ENCODE data around the gene KDM4B. TPM values are rescaled to one million over a fixed set of nuclear protein-coding genes. Genes with fewer than 3 reads are reported as not detected.
"Not testable (repeated sequence)": the region's sequence is repeated elsewhere in the genome, so short reads cannot be mapped to it uniquely, and the experiment has no call there.

KDM4B gene
- total RNA-seq, 2 donors from 2014 or later = 21.0 to 44.8 TPM

DNA sequence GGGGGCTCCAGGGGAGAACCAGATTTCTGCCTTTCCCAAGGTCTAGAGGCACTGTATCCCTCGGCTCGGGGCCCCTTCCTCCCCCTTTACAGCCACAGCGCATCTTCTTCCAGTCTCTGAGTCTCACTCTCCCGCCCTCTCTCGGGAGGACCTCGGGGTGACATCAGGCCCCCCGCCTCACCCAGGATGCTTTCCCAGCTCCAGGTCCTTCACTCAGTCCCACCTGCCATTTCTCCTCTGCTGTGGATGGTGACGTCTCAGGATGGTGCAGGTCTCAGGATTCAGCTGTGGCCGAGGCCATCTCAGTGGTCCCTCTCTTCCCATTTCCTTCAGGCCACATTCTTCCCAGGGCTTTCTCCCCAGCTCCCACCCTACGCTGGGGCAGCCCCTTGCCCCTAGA is 13.6 kb upstream of the KDM4B start:
- H3K9me3 Mint-ChIP-seq = no peaks in the 10 kb centered on the region
- no peak for DNase-seq (ENCODE audit: low spot score in 2 of 2)
- ATAC-seq = no peak
- H3K27ac Mint-ChIP-seq = peak overlapping the region in 1 of 2 donors; percentile 94
- H3K36me3 Mint-ChIP-seq = peaks cover 29 to 47% of the 10 kb centered on the region in 2 donors

DNA sequence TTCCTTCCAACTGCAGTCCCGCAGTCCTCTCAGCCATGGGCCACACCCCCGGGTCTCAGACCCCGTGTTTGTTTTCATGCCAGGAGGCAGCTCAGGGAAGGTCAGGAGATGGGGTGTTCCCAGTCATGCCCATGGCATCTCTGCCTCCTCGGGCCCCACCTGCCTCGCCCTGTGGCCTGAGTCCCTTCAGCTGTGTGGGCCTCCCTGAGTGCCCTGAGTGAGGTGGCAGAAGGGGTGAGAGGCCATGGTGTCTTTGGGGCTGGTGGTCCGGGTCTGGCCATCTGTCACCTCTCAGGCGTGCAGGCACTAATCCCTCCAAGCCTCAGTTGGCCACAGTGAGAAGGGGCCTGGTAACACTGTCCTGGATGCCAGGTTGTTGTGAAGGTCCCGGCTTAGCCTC is 10.9 kb upstream of the KDM4B start:
- ATAC-seq (no peak), DNase-seq (ENCODE audit: low spot score in 2 of 2) (no peak)
- H3K27ac Mint-ChIP-seq = no peak overlapping the region
- H3K36me3 Mint-ChIP-seq = peaks cover 29 to 38% of the 10 kb centered on the region in 2 donors
- no peaks in the 10 kb centered on the region for H3K9me3 Mint-ChIP-seq

DNA sequence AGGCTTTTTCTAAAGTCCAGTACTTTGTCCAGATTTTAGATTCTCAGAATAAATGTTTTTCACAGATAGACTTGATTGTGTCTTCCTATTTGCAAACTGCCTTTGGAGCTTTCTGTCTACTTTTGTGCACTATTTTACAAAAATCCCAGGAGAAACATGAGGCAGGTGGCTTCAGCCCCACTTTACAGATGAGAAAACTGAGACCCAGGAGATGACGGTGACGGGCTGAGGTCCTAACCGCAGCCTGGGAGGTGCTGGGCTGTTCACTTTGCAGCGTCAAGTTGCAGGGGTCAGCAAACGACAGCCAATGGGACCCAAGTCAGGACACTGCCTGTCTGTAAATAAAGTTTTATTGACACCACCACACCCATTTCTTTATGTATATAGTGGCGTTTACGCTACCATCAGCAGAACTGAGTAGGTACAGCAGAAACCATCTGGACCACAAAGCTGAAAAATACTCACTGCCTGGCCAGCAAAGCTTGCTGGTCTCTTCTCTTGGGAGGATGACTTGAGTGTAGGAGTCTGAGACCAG is 6.8 kb upstream of the KDM4B start:
- Mint-ChIP-seq H3K9me3 (no peaks in the 10 kb centered on the region), H3K27ac (no peak overlapping the region), H3K36me3 (peaks cover 13% of the 10 kb centered on the region in 2 donors)
- ATAC-seq (no peak), DNase-seq (ENCODE audit: low spot score in 2 of 2) (no peak)

DNA sequence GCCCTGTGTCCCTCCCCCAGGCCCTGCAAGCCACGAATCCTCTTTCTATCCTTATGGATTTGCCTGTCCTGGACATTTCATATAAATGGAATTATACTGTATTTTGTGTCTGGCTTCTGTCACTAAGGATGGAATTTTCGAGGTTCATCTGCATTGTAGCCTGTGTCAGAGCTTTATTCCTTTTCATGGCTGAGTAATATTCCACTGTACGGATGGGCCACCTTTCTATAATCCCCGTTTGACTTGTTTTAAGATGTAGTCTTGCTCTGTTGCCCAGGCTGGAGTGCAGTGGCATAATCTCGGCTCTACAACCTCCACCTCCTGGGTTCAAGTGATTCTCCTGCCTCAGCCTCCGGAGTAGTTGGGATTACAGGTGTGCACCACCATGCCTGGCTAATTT is 3.9 kb upstream of the KDM4B start:
- Mint-ChIP-seq H3K9me3 (no peaks in the 10 kb centered on the region), H3K36me3 (peaks cover 4 to 18% of the 10 kb centered on the region in 2 donors), H3K27ac (peak overlapping the region in 1 of 2 donors; percentile 44)
- DNase-seq (ENCODE audit: low spot score in 2 of 2) (no peak), ATAC-seq (no peak)

DNA sequence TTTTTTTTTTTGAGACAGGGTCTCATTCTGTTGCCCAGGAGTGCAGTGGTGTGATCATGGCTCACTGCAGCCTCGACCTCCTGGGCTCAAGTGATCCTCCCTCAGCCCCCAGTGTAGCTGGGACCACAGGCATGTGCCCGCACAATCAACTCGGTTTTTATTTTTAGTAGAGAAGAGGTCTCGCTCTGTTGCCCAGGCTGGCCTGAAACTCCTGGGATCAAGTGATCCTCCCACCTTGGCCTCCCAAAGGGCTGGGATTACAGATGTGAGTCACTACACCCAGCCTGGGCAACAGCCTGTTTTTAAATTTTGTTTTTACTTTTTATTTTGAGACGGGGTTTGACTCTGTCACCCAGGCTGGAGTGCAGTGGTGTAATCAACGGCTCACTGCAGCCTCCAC is 2.3 kb upstream of the KDM4B start:
- H3K9me3 Mint-ChIP-seq = no peaks in the 10 kb centered on the region
- no peak for ATAC-seq
- H3K36me3 Mint-ChIP-seq = peaks cover 0 to 20% of the 10 kb centered on the region in 2 donors
- no peak for DNase-seq (ENCODE audit: low spot score in 2 of 2)
- peak overlapping the region; percentile 59 to 74 for H3K27ac Mint-ChIP-seq

DNA sequence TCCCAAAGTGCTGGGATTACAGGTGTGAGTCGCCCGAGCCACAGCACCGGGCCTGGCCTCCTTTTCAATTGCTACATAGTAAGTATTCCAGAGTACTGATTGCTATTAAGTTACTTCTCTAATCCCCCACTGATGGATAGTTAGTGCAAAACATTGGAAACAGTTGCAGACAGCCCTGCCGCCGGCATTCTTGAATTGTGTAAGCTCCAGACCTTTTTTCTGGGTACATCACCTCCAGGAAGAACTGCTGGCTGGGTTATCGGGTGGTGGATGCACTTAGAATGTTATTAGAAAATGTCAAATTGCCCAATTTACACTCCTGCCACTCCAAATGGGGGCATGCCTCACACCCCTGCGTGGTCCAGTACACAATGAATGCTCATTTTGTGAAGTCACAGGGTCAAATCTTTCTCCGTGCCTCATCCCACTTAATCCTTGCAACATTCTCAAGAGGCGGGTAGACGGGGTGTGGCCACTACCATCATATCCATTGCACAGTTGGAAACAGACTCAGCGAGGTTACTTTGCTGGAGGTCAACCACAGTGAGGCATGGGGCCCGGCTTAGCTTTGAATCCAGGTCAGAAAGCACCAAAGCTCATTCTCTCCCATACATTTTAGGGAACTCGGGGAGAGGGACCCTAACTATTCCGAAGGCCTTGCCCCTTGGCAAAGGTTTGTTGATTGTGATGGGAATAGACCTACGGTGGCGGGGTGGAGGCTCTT is 1.0 kb upstream of the KDM4B start:
- no peak for ATAC-seq
- H3K9me3 Mint-ChIP-seq = no peaks in the 10 kb centered on the region
- H3K27ac Mint-ChIP-seq = peak overlapping the region; percentile 61 to 94
- H3K36me3 Mint-ChIP-seq = peaks cover 0 to 13% of the 10 kb centered on the region in 2 donors
- DNase-seq (ENCODE audit: low spot score in 2 of 2) = no peak

DNA sequence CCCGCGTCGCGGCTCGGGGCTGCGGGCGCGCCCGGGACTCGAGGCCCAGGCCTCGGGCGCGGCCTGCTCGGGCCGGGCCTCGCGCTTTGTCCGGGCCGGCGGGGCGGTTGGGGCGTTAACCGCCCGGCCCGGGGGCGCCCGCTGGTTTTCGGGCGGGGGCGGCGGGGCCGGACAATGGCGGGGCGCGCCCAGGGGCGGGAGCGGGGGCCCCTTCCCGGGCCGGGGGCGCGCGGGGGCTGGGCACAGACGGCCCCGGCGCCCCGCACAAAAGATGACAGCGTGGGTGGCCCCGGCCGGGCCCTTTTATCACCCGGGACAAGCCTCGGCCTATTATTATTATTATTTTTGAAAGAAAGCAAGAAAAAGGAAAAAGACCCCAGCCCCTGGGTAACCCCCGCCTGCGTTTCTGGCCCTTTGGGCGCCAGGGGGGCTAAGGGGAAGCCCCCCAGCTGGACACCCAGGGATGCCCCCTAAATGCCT is 419 bp downstream of the KDM4B start:
- Mint-ChIP-seq H3K9me3 (no peaks in the 10 kb centered on the region), H3K27ac (peak overlapping the region; percentile 64 to 96), H3K36me3 (peaks cover 0 to 7% of the 10 kb centered on the region in 2 donors)
- DNase-seq (ENCODE audit: low spot score in 2 of 2) (no peak), ATAC-seq (no peak)

DNA sequence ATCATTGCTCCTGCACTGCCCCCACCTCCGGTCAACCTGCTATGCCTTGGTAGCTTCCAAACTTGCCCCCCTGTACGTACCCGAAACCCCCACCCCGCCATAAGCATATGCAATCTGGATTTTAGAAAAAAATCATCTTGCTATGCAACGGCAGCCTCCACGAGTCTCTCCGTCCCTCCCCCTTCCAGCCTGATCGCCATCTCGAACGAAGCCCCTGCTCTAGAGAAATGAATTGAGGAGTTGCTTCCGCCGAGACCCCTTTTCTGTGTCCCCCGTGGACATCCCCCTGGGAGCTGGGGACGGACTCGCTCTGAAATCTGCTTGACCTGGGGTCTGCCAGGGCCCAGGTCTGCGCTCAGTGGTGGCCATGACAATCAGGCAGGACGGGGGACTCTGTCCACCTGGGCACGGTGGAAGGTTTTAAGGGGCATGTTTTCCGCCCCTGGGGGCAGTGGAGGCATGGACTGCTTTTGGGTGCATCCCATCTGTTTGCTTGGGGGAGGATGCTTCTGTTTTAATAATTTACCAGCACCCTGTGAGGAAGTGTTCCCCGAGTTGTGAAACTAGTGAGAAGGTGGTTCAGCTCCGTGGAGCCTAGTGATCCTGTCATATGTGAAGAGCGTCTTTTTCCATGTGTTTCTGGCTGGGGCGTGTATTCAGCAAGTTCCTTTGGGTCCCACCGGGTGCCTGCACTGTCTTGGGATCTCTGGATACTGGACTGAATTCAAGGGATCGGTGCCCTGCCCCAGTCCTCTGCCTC is 1.0 kb downstream of the KDM4B start:
- peak overlapping the region; percentile 64 to 96 for H3K27ac Mint-ChIP-seq
- DNase-seq (ENCODE audit: low spot score in 2 of 2) (peak in 1 of 2 donors; percentile 28), ATAC-seq (no peak)

DNA sequence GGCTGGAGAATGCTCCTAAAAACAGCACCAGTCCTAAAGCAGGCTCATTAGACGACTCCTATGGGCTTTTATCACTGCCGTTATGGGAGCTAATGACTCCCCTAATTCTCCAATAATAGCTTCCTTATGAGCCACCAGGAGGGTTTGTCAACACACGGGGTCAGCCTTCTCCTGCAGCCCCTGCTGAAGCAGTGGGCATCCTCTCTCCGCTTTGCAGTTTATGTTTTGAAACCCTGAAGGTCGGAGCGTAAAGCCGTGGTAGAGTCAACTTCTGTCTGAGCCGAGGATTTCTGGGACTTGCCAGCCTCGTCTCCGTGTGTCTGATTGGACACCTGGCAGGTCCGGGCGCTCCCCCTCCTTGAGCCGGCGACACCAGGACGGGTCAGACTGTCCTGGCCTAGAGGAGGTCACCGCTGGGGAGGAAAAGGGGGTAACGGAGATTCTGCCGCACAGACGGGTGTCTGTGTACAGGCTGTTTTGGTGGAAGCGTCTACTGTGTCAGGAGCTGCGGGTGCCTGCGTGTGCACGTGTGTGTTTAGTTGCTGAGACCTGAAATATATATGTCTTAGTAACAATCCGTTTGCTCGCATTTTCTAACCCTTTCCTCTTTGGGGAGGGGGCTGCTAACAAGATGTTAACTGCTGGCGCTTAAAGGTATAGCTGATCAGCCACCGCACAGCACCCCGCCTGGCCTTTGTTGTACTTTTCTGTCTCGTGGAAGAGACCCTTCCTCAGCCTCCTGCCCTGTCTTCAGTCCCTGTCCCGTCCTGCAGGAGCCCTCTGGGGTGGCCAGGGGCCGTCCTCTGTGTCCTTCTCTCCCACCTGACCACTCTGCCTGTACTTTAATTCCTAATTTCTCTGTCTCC is 1.9 kb downstream of the KDM4B start:
- Mint-ChIP-seq H3K9me3 (no peaks in the 10 kb centered on the region), H3K27ac (peak overlapping the region; percentile 64 to 66), H3K36me3 (peaks cover 0 to 7% of the 10 kb centered on the region in 2 donors)
- ATAC-seq (no peak), DNase-seq (ENCODE audit: low spot score in 2 of 2) (no peak)

More for the DNA sequence above, 1.0 kb downstream of the KDM4B start:
- Mint-ChIP-seq H3K36me3 (peaks cover 0 to 7% of the 10 kb centered on the region in 2 donors), H3K9me3 (no peaks in the 10 kb centered on the region)

DNA sequence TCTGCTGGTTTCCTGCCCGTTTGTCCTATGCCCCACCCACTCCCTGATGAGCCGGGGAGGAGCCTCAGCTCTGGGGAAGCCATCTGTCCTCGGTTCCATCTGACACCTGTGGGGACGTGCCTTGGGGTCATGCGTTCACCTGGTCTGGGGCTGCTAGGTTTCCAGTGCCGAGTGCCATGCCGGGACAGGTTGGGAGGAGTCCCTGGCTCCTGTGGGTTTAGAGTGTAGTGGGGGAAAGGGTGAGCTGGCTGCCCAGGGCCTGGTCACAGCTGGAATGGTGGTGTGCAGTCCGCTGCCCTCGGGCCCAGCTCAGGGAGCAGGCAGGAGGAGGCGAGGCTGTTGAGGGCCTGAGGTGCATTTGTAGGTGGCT is 2.5 kb downstream of the KDM4B start:
- peak in 1 of 2 donors; percentile 42 for DNase-seq (ENCODE audit: low spot score in 2 of 2)
- peak overlapping the region; percentile 63 to 83 for H3K27ac Mint-ChIP-seq
- no peak for ATAC-seq
- no peaks in the 10 kb centered on the region for H3K9me3 Mint-ChIP-seq
- H3K36me3 Mint-ChIP-seq = peaks cover 0 to 7% of the 10 kb centered on the region in 2 donors

DNA sequence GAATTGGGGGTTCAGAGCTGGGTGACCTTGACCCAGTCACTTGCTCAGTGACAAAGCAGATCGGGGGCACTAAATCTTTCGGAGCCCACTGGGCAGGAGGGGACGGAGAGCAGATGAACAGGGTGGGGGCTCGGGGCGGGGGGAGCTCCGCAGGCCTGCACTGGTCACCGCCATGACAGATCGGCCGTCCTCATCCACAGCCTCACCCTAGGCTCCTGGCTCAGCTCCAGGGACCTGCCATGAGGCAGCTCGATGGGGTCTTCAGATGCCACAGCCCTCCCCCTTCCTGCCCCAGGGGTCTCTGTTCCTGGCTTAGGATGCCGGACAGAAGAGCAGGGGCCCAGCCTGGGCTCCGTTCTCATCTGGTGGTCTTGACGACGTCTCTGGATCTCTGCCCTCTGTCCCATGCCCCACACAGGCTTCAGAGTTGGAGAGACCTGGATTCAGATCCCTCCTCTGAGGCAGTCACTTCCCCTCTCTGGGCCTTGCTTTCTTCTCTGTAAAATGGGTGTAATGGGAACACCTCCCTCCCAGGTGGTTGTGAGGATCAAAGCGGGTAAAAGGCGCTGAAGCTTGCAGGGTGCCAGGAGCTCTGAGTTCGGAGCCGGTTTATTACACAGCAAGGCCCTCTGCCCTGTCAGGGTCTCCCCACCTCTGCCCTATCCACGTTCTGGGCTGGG is 3.0 kb downstream of the KDM4B start:
- no peaks in the 10 kb centered on the region for H3K9me3 Mint-ChIP-seq
- peak overlapping the region; percentile 63 to 83 for H3K27ac Mint-ChIP-seq

DNA sequence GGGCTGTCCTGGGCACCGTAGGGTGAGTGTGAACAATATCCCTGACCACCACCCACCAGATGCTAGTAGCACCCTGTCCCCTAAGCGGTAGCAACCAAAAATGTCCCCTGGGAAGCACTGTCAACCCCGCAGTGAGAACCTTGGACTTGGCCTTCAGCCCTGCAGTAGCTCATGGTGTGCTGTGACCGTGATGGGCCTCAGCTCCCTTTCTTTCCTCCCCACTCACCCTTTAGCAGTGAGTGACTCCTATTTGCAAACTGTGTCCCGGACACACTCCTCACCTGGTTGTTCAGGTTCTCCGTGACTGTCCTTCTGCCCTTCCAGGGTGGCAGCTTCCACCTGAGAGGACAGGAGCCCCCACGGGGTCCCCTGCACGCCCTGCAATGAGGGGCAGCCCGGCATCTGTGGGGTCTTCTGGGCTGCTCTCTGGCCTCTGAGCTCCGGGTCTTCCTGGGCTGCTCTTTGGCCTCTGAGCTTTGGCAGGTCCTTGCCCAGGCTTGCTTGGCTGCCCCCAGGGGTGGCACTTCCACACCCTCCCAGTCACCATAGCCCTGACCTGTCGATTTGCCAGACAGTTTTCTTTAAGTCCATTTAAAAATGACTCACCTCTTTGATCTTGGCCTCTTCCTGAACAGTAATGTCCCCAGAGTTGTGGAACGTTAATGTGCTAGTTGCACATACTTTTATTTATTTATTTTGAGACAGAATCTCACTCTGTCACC is 3.8 kb downstream of the KDM4B start:
- ATAC-seq (no peak), DNase-seq (ENCODE audit: low spot score in 2 of 2) (no peak)
- no peaks in the 10 kb centered on the region for H3K9me3 Mint-ChIP-seq
- H3K27ac Mint-ChIP-seq = peak overlapping the region in 1 of 2 donors; percentile 79
- H3K36me3 Mint-ChIP-seq = peaks cover 0 to 7% of the 10 kb centered on the region in 2 donors

More for the DNA sequence above, 3.0 kb downstream of the KDM4B start:
- ATAC-seq (no peak), DNase-seq (ENCODE audit: low spot score in 2 of 2) (no peak)
- H3K36me3 Mint-ChIP-seq = peaks cover 0 to 7% of the 10 kb centered on the region in 2 donors

DNA sequence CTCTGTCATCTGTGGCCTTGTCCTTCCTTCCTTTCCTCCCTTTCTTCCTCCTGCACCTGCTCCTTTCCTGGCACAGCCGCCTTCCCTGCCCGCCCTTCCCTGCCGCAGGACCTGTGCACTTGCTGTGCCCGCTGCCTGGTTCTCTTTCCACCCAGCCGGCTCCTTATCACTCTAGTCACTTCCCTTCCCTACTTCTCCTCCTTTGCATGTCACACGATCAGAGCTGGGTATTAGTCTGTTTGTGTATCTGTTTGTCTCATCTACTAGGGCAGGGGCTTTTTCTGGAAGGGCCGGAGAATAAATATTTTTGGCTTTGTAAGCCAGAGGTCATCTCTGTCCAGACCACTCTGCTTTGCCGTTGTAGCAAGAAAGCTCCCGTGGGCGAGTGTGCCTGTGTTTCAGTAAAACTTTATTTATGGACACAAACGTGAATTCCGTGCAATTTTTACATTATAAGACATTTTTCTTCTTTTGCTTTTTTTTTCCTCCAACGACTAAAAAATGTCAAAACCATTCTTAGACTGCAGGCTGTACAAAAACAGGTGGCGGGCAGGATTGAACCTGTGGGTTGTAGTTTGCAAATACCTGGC is 6.1 kb downstream of the KDM4B start:
- peaks cover 0 to 3% of the 10 kb centered on the region in 2 donors for H3K36me3 Mint-ChIP-seq
- H3K9me3 Mint-ChIP-seq = no peaks in the 10 kb centered on the region
- H3K27ac Mint-ChIP-seq = no peak overlapping the region
- DNase-seq (ENCODE audit: low spot score in 2 of 2) (no peak), ATAC-seq (no peak)

DNA sequence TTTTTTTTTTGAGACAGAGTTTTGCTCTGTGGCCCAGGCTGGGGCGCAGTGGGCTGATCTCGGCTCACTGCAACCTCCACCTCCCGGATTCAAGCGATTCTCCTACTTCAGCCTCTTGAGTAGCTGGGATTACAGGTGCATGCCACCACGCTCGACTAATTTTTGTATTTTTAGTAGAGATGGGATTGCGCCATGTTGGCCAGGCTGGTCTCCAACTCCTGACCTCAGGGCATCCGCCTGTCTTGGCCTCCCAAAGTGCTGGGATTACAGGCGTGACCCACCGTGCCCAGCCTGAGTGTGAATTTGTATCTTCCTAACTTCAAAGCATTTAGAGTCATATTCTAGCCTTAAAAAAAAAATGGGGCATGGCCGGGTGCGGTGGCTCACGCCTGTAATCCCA is 6.7 kb downstream of the KDM4B start:
- DNase-seq (ENCODE audit: low spot score in 2 of 2); H3K27ac Mint-ChIP-seq; ATAC-seq; H3K36me3 Mint-ChIP-seq; H3K9me3 Mint-ChIP-seq: not testable (repeated sequence)
